ENCODE data around the gene HTN1. TPM values are rescaled to one million over a fixed set of nuclear protein-coding genes. Genes with fewer than 3 reads are reported as not detected.

The HTN1 gene
- total RNA-seq, 2 experiments from 2014 or later: not detected

GRCh38 chr4:70062000-70062399 is 11.8 kb downstream of the HTN1 start:
- intact Hi-C loops (cut with DNase I, micrococcal nuclease): no loop called here
- no peak for TF ChIP-seq CTCF (IDR thresholded peaks at IDR 0.05)
- no peaks in the 10 kb centered on the region for H3K4me1 Mint-ChIP-seq (ENCODE audit: low read depth)
- no peaks in the 10 kb centered on the region for H3K36me3 Mint-ChIP-seq (ENCODE audit: low read depth)
- H3K4me3 Mint-ChIP-seq: no peak overlapping the region
- Histone ChIP-seq H3K27ac (ENCODE audit: low read depth in 1 of 2, low read length in 2 of 2) (no peak overlapping the region), H3K9me3 (ENCODE audit: control insufficient read depth in 1 of 2, insufficient read depth in 1 of 2, low read length in 2 of 2) (no peaks in the 10 kb centered on the region), H3K36me3 (ENCODE audit: insufficient read depth, low read length) (no peaks in the 10 kb centered on the region), H3K4me1 (ENCODE audit: insufficient read depth, low read length) (no peaks in the 10 kb centered on the region), H3K4me3 (ENCODE audit: low read length) (no peak overlapping the region), H3K27me3 (ENCODE audit: control insufficient read depth in 1 of 2, insufficient read depth in 2 of 2, low read length in 2 of 2) (no peaks in the 10 kb centered on the region)
- DNase-seq (no peak), ATAC-seq (ENCODE audit: poor library complexity) (no peak)
- no peaks in the 10 kb centered on the region for H3K9me3 Mint-ChIP-seq
- no peak overlapping the region for H3K27ac Mint-ChIP-seq
- ChIA-PET POLR2A (no interaction called here), CTCF (no interaction called here)
- no peaks in the 10 kb centered on the region for H3K27me3 Mint-ChIP-seq

GRCh38 chr4:70080205-70080604 is 30.0 kb downstream of the HTN1 start:
- DNase-seq (no peak), ATAC-seq (ENCODE audit: poor library complexity) (no peak)
- H3K4me1 Mint-ChIP-seq (ENCODE audit: low read depth): no peaks in the 10 kb centered on the region
- H3K4me3 Mint-ChIP-seq: no peak overlapping the region
- H3K27ac Mint-ChIP-seq: no peak overlapping the region
- H3K36me3 Mint-ChIP-seq (ENCODE audit: low read depth): no peaks in the 10 kb centered on the region
- intact Hi-C loops (cut with DNase I, micrococcal nuclease): no loop called here
- no peaks in the 10 kb centered on the region for H3K4me1 ChIP-seq (ENCODE audit: insufficient read depth, low read length)
- TF ChIP-seq CTCF (IDR thresholded peaks at IDR 0.05): no peak
- no peak overlapping the region for H3K27ac ChIP-seq (ENCODE audit: low read depth in 1 of 2, low read length in 2 of 2)
- H3K9me3 Mint-ChIP-seq: no peaks in the 10 kb centered on the region
- no peaks in the 10 kb centered on the region for H3K36me3 ChIP-seq (ENCODE audit: insufficient read depth, low read length)
- POLR2A ChIA-PET: no interaction called here
- H3K4me3 ChIP-seq (ENCODE audit: low read length): no peak overlapping the region
- no peaks in the 10 kb centered on the region for H3K27me3 ChIP-seq (ENCODE audit: control insufficient read depth in 1 of 2, insufficient read depth in 2 of 2, low read length in 2 of 2)
- peaks cover 0 to 5% of the 10 kb centered on the region in 2 experiments for H3K9me3 ChIP-seq (ENCODE audit: control insufficient read depth in 1 of 2, insufficient read depth in 1 of 2, low read length in 2 of 2)
- CTCF ChIA-PET: no interaction called here
- no peaks in the 10 kb centered on the region for H3K27me3 Mint-ChIP-seq

GRCh38 chr4:70099206-70099605 is 49.0 kb downstream of the HTN1 start:
- Histone ChIP-seq H3K36me3 (ENCODE audit: insufficient read depth, low read length) (no peaks in the 10 kb centered on the region), H3K4me1 (ENCODE audit: insufficient read depth, low read length) (no peaks in the 10 kb centered on the region), H3K9me3 (ENCODE audit: control insufficient read depth in 1 of 2, insufficient read depth in 1 of 2, low read length in 2 of 2) (peaks cover 0 to 3% of the 10 kb centered on the region in 2 experiments), H3K27ac (ENCODE audit: low read depth in 1 of 2, low read length in 2 of 2) (no peak overlapping the region), H3K27me3 (ENCODE audit: control insufficient read depth in 1 of 2, insufficient read depth in 2 of 2, low read length in 2 of 2) (no peaks in the 10 kb centered on the region), H3K4me3 (ENCODE audit: low read length) (no peak overlapping the region)
- intact Hi-C loops (cut with DNase I, micrococcal nuclease): no loop called here
- Mint-ChIP-seq H3K36me3 (ENCODE audit: low read depth) (no peaks in the 10 kb centered on the region), H3K27ac (no peak overlapping the region), H3K4me1 (ENCODE audit: low read depth) (no peaks in the 10 kb centered on the region), H3K4me3 (no peak overlapping the region), H3K27me3 (no peaks in the 10 kb centered on the region), H3K9me3 (peaks cover 8% of the 10 kb centered on the region)
- no peak for ATAC-seq (ENCODE audit: poor library complexity)
- DNase-seq: no peak
- ChIA-PET CTCF (no interaction called here), POLR2A (no interaction called here)
- TF ChIP-seq CTCF (IDR thresholded peaks at IDR 0.05): no peak

Other genes starting within 250 kb of the HTN1 start
- not detected for gene SULT1E1, start 190.3 kb upstream of the HTN1 start, total RNA-seq
- not detected for gene CSN1S1, start 119.4 kb upstream of the HTN1 start, total RNA-seq
- not detected for gene CSN2, start 84.7 kb upstream of the HTN1 start, total RNA-seq
- not detected for gene STATH, start 54.5 kb upstream of the HTN1 start, total RNA-seq
- gene HTN3, start 22.0 kb upstream of the HTN1 start, total RNA-seq: not detected
- not detected for gene PRR27, start 103.8 kb downstream of the HTN1 start, total RNA-seq
- gene ODAM, start 145.3 kb downstream of the HTN1 start, total RNA-seq: not detected
- not detected for gene FDCSP, start 175.7 kb downstream of the HTN1 start, total RNA-seq
- gene CSN3, start 192.2 kb downstream of the HTN1 start, total RNA-seq: not detected